Panc1 (cell line): ENCODE data around the gene EVI5. TPM values are rescaled to one million over a fixed set of nuclear protein-coding genes. Genes with fewer than 3 reads are reported as not detected.

Experiments
- ATAC-seq: fragments of 200-7000 bp; cut with Tn5 transposase; 2 replicates; pipeline ENCODE4 v1.9.1; 2020; ENCODE audit warnings: mild to moderate bottlenecking, moderate library complexity
- BruUV-seq: library from RNA; stranded (reverse); fragments of 400-500 nt; replicated peaks from 2 replicates; lab custom pipeline; 2021; lab: Mats Ljungman, UMichigan
- CTCF ChIA-PET: fragments of 300-600 bp; sonication (Branson Sonifier 250); formaldehyde crosslinking; loops from one replicate; lab custom pipeline; 2022; ENCODE audit warnings: antibody characterized with exemption; lab: Charles Lee
- POLR2A ChIA-PET: fragments of 300-600 bp; sonication (Branson Sonifier 250); formaldehyde crosslinking; loops from one replicate; lab custom pipeline; 2022; ENCODE audit warnings: antibody characterized with exemption; lab: Charles Lee
- DNase-seq: peaks from one replicate; pipeline ENCODE4 v3.0.0-alpha.2; 2010; ENCODE audit warnings: low read depth, low spot score
- H3K27ac ChIP-seq: 2 replicates; pipeline ENCODE4 v1.5.1; 2011; ENCODE audit warnings: mild to moderate bottlenecking, low read length, inconsistent platforms
- H3K27me3 ChIP-seq: fragments of 200-500 bp; sonication (Bioruptor generic); 2 replicates; pipeline ENCODE4 v1.6.0; 2014; ENCODE audit warnings: low read length, inconsistent platforms; ENCODE audit not compliant: control insufficient read depth, insufficient read depth
- H3K36me3 ChIP-seq: fragments of 200-500 bp; sonication (Bioruptor generic); 2 replicates; pipeline ENCODE4 v1.5.1; 2014; ENCODE audit warnings: inconsistent platforms, mild to moderate bottlenecking, low read length, moderate library complexity; ENCODE audit not compliant: control insufficient read depth, insufficient read depth
- H3K4me1 ChIP-seq: 2 replicates; pipeline ENCODE4 v1.5.1; 2011; ENCODE audit warnings: inconsistent platforms, mild to moderate bottlenecking, low read length, moderate library complexity; ENCODE audit not compliant: control insufficient read depth, insufficient read depth
- H3K4me3 ChIP-seq, 2 experiments: 2 replicates each; pipeline ENCODE4 v1.5.1; 2011 to 2012; ENCODE audit warnings: low read depth in 2 of 2, low read length in 2 of 2, mild to moderate bottlenecking in 2 of 2, inconsistent platforms in 1 of 2, moderate library complexity in 1 of 2
- H3K9me3 ChIP-seq: fragments of 200-500 bp; sonication (Bioruptor generic); 2 replicates; pipeline ENCODE4 v1.5.1; 2014; ENCODE audit warnings: low read depth, mild to moderate bottlenecking, inconsistent platforms, low read length, moderate library complexity; ENCODE audit not compliant: control insufficient read depth, insufficient read depth
- CTCF ChIP-seq: fragments of 450-650 bp; IDR thresholded peaks from 2 replicates; pipeline ENCODE4 v1.5.1; 2017; ENCODE audit warnings: mild to moderate bottlenecking
- POLR2AphosphoS5 ChIP-seq: IDR thresholded peaks from 2 replicates; pipeline ENCODE4 v1.6.1; 2012; ENCODE audit warnings: mild to moderate bottlenecking, low read depth, low read length, moderate library complexity
- REST ChIP-seq, 2 experiments: IDR thresholded peaks; 2 replicates each; pipeline ENCODE4 v1.6.1; 2011 to 2012; ENCODE audit warnings: low read depth in 2 of 2, control low read depth in 1 of 2, low read length in 1 of 2, mild to moderate bottlenecking in 1 of 2, moderate library complexity in 1 of 2; ENCODE audit not compliant: insufficient read depth in 1 of 2
- SIN3A ChIP-seq: IDR thresholded peaks from 2 replicates; pipeline ENCODE4 v1.6.1; 2012; ENCODE audit warnings: low read depth, mild to moderate bottlenecking, low read length, moderate library complexity, borderline replicate concordance; ENCODE audit not compliant: insufficient read depth
- TCF7L2 ChIP-seq: IDR thresholded peaks from 2 replicates; pipeline ENCODE4 v1.6.1; 2011; ENCODE audit warnings: mild to moderate bottlenecking, low read depth, low read length, inconsistent platforms
- in situ Hi-C: cut with HindIII; loops from 2 replicates; pipeline ENCODE4 v1.10.0; 2016; ENCODE audit warnings: low sequenced_read_pairs, low pct_unique_long_range_greater_than_20kb
- intact Hi-C: fragments of 100-400 bp; cut with micrococcal nuclease; formaldehyde crosslinking; loops from one replicate; pipeline ENCODE4 v1.10.0; 2022; ENCODE audit not compliant: unreplicated experiment
- total RNA-seq: library from RNA; stranded (reverse); gene quantifications from one replicate; pipeline ENCODE4 v1.2.1, GENCODE V29; 2021; ENCODE audit not compliant: unreplicated experiment

EVI5 gene
- total RNA-seq, 1 experiment from 2014 or later: 21.2 TPM

GRCh38 chr1:92475029-92475428 lies 309.9 kb downstream of the EVI5 start:
- H3K4me3 ChIP-seq: no peak overlapping the region
- TF ChIP-seq REST (IDR thresholded peaks at IDR 0.05; ENCODE audit: insufficient read depth in 1 of 2, low read depth in 2 of 2, low read length in 1 of 2) (no peak), TCF7L2 (no peak), CTCF (no peak), POLR2AphosphoS5 (no peak), SIN3A (no peak)
- ATAC-seq (no peak), DNase-seq (no peak)
- CTCF ChIA-PET: no interaction called here
- H3K36me3 ChIP-seq: no peaks in the 10 kb centered on the region
- BruUV-seq: no TSS peak
- in situ Hi-C loops (no loop called here), intact Hi-C loops (no loop called here)
- POLR2A ChIA-PET: no interaction called here
- H3K27ac ChIP-seq: no peak overlapping the region
- H3K4me1 ChIP-seq: no peaks in the 10 kb centered on the region
- H3K27me3 ChIP-seq: no peaks in the 10 kb centered on the region
- H3K9me3 ChIP-seq: no peaks in the 10 kb centered on the region

- POLR2A ChIA-PET: no interaction called here
- no peak for ATAC-seq
- no peaks in the 10 kb centered on the region for H3K4me1 ChIP-seq
- BruUV-seq: no TSS peak
- CTCF ChIA-PET: interaction anchor here (0.5 to 0.6 kb wide), 2 partner anchors 29 to 199 kb away, joined by 3 to 4 read pairs; no protein-coding TSS in a partner anchor
- in situ Hi-C loops: no loop called here
- H3K36me3 ChIP-seq: no peaks in the 10 kb centered on the region
- TF ChIP-seq POLR2AphosphoS5: no peak
- TF ChIP-seq CTCF: no peak
- TF ChIP-seq SIN3A: no peak
- no peak for TF ChIP-seq TCF7L2
- TF ChIP-seq REST (IDR thresholded peaks at IDR 0.05; ENCODE audit: insufficient read depth in 1 of 2, low read depth in 2 of 2, low read length in 1 of 2): no peak
- DNase-seq: no peak
- no peaks in the 10 kb centered on the region for H3K27me3 ChIP-seq
- no peak overlapping the region for H3K4me3 ChIP-seq
- H3K9me3 ChIP-seq: no peaks in the 10 kb centered on the region
- intact Hi-C loops: no loop called here
- no peak overlapping the region for H3K27ac ChIP-seq
Observed at GRCh38 chr1:92473781-92474495, 311.0 kb downstream of the EVI5 start.
